GM19468 (cell line): ENCODE data around the gene ARNT2.

ENCODE experiments used
- ATAC-seq: cut with Tn5 transposase; IDR thresholded peaks from one replicate; pipeline ENCODE4 v1.9.1; 2021; ENCODE audit warnings: mild to moderate bottlenecking, moderate library complexity, moderate number of reproducible peaks; ENCODE audit not compliant: unreplicated experiment; ENCODE audit errors: extremely low read depth

Gene ARNT2

DNA sequence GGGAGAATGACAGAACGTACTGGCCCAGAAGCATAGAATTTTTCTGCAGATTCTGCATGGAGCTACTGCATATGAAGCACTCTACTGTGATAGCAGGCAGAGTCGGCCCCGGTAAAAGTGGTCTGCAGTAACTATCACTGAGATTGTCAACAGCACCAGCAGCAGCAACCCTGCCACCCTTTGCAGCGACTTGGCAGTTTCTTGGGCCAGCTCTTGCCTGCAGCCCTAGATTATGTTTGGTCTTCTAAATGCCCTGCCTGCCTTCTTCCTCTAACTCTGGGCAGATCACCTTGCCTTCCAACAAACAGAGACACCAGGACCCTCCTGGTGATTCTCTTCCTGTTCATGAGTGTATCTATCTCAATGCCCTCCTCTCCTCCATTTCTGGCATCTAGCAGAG, 161.8 kb downstream of the ARNT2 start:
- ATAC-seq, result no peak

DNA sequence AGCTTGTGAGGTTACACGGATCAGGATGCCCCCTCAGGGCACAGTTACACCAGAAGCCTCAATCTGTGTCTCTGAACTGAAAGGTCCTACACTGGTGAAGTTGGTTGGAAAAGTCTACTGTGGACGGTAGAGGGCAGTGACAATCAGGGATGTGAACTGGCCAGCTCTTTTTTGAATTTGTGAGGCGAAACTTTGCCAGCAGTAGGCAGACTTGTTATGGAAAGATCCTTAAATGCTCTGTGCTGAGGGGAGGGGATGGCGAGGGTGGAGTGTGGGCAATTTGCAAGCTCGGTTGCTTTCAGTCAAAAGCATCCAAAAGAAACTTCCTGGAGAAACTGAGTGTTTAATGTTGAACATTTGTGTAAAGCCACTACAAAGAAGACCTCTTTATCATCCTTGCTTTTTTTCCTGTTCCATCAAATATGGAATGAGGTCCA, 163.6 kb downstream of the ARNT2 start:
- ATAC-seq, result no peak

DNA sequence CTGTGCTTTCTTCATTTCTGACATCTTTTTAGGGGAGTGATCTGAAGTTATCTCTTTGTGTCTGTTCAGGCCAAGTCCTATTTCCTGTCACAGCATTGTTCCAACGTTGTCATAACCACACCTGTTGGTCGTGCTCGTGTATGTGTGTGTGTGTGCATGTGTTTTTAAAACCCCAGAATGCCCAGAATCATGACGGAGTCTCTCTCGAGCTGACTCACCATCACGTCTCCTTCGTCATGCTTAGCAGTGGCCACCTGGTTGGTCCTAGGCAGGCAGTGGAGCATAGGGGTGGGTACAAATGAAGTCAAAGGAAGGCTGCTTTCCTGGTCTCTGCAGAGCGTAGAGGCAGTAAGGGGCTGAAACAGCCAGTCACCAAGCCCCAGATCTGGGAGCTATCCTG, 164.1 kb downstream of the ARNT2 start:
- no peak for ATAC-seq

DNA sequence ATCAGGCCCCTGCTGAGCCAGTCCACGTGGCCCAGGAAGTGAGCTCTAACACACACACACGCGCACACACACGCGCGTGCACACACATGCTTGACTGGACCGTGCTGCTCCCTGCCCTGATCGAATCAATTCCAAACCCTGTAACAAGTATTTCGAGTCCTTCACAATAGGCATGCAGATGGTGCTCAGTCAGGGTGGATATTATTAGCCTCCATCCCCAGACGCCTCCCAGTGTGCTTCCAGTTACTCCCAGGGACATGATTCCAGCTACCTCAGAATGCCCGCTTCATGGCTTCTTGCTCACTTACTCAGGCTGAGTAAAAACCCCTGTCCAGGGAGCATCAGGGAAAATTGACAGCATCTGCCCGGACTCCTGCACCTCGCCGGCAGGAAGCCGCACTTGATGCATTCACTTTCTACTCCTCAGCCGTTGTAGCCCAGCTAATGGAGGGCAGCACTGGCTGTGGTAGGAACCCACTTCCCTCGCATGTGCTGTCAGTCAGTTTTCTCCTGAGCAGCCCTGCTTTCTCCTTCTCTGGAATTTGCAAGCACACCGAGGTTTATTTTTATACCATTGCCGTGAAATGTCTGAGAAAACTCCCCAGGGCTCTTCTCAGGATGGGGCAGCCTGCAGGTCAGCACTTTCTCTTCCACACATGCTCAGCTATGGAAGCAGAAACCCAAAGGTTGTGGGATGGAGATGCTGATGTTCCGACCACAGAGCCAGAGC, 164.9 kb downstream of the ARNT2 start:
- no peak for ATAC-seq

DNA sequence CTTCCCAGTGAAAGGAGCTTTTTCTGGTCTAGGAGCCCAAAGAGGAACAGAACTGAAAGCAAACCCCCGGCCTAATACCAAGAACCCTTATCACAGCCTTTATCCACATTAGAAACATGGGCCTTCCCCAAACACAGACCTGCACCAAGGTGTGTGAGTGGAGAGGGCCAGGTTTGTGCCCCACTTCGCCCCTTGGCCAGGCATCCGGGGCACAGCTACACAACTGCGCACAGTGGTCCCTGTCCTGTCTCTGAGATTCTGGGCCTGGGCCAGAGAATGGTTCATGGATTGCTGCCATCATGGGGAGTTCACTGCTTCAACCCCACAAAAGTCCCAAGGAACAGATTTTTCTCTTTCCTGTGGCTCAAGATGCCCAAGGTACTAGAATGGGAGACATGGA, 165.5 kb downstream of the ARNT2 start:
- no peak for ATAC-seq

DNA sequence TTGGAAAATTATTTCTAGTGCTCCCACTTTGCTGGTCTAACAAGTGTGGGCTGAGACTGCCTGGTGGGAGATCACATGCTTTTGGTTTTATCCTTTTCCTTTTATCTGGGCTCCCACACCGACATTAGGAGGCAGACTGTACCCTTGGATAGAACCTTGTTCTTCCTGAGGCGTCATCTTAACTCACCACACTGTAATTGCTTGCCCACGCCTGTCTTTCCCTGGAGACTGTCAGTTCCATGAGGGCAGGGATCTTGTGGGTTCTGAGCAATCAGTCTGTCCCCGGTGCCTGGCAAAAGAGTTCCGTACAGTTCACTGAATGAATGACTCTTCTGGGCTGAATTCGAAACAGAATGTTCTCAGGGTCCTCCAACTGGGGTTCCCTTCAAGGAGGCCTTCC, 166.4 kb downstream of the ARNT2 start:
- no peak for ATAC-seq

DNA sequence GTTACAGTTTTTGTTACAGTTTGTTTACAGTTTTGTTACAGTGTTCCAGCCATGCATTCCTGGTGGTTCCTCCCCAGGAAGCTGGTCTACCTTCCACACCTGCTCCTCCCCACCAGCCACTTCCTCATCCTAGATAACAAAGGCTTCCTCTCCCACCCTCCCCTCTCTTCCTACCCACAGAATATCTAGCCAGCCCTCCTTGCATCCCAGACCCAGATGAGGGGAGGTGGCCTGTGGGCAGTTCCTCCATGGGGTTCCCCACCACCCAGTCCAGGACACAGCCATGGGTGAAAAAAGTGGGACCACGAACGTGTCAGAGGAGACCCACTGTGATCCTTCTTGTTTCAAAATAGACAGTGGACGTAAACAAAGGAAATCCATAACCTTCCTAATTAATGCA, 168.2 kb downstream of the ARNT2 start:
- no peak for ATAC-seq

DNA sequence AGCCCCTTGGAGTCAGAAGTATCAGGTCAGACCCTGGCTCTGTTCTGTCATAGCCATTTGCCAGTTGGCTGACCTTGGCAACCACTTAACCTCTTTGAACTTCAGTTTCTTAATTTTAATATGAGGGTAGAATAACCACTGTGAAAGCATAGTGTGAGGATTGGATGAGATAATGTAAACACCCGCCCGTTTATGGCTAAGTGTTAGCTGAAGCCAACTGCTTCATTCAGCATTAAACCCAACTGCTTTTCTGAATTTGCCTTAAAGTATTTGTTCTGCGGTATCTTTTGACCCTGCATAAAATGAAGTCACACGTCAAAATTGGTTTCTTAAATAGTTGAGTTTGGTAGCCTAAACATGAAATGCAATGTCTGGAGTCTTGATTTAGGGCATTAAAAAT, 169.4 kb downstream of the ARNT2 start:
- ATAC-seq, result no peak

DNA sequence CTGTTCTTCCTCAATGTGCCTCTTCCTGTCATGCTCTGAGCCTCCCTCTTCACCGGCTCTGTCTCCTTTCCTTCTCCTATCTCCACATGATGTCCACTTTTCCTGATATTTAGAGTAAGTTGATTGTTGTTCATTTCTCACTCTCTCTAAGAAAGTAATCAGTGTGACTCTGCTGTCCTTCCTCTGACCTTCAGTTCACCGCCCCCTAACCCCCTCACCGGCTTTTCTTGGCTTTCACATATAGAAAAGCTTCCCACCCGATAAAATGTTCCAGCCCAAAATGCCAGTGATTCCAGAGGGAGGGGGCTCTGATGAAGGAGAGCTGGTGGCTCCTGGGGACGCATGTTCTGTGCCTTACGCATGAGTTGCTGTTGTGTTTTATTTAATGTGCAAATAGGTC, 170.4 kb downstream of the ARNT2 start:
- ATAC-seq, result no peak

DNA sequence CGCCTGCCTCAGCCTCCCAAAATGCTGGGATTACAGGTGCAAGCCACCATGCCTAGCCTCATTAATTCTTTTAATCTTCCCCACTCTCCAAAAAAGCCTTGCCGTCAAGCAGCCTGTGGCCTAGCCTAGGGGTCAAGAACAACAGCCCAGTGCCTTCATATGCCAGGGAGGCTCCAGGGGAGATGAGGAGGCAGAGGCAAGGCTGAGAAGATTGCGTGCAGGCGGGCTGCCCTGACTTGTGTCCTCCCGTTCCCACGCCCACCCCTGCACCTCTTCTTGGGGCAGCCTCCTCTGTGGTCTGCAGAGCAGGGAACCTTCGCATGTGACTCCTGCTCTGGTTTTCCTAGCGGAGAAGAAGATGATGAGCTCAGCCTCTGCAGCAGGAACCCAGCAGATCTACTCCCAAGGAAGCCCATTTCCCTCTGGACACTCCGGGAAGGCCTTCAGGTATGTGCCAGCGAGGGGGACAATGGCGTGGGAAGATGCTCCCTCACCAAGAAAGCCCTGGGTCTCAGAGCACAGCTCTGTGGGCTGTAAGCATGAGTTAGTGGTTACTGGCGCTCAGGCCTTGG, 172.4 kb downstream of the ARNT2 start:
- ATAC-seq, result no peak

DNA sequence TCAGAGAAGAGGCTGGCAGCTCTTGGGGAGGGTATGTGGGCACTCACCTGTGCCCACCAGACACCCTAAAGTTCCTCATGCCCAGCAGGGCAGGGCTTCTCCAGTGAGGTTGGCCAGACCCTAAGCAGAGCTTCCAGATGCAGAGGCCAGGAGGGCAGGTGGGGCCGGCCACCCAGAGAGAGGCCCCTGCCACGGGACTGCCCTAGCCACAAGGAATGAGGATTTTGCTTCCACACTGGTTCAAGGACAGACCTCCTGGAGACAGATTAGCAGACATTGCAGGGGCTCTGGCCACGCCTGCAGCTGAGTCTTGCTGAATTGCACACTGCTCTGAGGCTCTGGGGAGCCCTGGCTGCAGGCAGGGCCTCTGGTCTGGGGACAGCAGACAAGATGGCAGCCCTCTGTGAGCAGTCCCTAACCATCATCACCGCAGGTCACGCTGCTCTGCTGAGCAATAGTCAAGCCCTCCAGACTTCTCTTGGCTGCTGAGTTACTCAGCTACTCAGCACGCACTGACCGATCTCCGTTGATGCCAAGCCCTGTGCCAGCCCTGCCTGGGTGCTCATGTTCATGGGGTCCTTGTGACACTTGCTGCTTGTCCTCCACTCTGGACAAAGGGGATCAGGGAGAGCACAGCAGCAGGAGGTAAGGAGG, 173.5 kb downstream of the ARNT2 start:
- ATAC-seq, result no peak

DNA sequence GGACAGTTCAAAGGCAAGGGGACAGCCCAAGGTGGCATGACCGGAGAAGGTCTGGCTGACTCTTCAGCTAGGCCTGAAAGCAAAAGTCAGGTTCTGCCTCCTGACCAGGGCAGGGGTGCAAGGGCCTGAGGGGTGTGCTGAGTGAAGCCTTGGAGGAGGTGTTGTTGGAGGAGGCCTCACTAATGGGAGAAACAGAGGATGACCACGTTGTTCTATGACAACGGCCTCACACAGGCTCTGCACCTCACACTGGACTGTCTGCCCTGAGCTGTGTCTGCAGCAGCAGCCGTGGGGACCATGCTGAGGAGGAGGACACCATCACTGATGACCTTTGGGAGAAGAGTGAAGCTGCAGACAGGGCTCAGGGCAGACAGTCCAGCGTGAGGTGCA, 174.0 kb downstream of the ARNT2 start:
- ATAC-seq, result no peak

DNA sequence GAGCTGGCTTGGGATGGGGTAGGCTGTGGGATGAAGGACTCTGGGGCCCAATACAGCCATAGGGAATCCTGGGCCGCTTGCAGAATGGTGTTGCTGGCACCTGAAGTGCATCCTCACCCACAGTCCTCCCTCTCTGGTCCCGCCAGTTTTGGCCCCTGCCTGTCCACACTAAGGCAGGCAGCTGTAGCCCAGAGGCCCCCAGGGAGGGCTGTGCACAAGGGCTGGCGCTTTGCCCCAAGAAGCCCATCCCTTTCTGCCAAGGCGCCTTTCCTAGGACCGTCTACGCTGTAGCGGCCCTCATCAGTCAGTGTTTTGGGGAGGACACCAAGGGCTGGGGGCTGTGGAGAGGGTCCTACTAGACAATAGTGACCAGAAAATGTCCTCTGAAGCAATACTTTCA, 174.7 kb downstream of the ARNT2 start:
- ATAC-seq, result no peak

DNA sequence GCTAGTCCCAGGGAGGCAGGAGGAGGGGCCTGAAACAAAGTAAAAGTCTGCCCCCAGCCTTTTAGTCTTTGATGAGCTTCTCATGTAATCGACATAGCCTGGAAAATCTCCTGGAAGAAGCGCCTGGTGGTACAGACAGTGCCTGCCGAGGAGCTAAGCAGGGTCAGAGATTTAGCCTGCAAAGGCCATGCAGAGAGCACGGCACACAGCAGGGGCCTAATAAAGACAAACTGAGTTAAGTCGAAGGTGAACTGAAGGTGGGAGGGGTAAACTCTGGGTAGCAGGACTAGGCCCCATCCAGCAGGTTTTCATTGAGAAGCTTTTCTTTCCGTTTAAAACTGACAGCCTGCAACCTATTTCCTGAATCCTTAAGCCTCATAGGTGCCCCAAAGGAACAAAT, 175.4 kb downstream of the ARNT2 start:
- ATAC-seq, result no peak

DNA sequence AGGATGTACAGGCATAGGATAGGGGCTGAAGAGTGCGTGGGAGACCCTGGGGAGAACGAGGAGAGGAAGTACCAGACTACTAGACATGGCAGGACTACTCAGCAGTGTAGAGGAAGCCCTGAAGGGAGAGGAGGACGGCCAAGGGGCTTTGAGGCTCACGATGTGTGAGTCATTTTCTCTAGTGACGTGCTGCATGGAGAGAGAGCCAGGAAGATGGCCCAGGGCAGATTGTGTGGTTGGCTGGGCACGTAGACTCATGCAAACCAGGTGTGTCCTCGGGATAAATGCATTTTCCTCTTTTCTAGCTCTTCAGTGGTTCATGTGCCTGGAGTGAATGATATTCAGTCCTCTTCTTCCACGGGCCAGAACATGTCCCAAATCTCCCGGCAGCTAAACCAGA, 175.9 kb downstream of the ARNT2 start:
- no peak for ATAC-seq

DNA sequence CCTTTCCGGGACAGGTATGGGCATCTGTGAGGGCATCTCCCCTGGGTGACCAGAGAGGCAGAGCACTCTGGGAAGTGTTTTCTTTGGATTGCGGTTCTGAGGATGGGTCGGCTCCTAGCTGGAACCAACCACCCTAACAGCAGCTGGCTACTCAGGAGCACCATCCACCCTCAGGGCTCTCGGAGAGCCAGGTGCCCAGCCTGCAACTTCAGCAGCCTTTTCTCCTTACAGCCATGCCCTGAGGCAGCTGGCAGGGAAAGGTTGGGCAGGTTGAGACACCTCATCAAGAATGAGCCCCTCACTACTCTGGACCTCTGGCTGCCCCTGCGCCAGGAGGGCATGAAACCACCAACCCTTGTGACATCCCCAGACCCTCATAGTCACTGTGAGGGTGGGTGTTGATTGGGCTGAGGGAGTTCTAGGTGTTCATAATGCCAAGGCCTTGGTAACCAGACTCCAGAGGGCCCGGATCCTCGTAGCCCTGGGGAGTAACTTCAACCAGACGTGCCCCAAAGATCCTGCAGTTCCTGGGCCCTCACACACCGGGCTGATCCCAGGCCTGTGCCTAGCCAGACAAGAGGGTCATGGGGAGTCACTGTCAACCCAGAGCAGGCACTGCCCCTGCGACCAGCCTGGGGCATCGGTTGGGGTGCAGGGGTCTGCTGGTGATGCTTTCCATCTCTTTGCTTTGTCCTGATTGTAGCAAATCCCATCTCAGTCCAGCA, 176.5 kb downstream of the ARNT2 start:
- no peak for ATAC-seq

DNA sequence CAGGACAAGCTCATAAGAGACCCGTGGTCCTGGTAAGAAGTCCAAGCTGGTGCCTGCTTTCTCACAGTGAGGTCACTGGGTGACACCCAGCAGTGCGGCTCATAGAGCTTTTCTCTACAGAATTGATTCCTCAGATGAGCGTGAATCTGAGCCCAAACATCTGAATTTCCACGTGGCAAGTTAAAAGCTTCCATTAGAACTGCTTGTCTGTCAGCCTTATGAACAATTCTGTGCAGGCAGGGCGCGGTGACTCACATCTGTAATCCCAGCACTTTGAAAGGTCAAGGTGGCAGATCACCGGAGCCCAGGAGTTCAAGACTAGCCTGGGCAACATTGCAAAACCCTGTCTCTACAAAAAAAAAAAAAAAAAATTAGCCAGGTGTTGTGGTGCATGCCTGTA, 177.8 kb downstream of the ARNT2 start:
- ATAC-seq, result no peak

DNA sequence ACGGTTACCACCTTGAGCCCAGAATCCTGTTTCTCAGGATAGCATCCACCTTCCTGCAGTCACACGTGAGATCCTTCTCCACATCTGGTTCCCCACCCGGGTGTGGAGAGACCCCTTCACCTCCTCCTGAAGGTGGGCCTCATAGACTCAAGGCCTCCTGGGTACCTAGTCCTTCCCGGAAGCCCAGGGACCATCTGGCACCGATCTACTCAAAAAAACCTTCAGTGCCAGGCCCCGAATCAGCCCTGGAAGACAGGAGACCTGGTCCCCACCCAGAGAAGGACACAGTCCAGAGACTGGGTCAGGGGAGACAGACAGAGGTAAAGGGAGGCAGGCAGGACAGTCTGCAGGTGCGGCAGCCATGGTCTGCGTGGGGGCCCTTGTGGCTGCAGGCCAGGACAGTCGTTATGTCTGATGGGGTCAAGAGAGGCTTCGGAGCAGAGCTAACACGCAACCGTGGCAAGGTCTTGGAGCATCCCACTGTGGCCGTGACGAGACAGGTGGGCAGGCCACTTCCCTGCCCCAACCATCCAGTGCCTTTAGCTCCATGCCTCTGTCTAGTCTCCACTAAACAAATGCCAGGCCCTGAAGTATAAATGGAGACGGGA, 178.7 kb downstream of the ARNT2 start:
- ATAC-seq, result no peak

DNA sequence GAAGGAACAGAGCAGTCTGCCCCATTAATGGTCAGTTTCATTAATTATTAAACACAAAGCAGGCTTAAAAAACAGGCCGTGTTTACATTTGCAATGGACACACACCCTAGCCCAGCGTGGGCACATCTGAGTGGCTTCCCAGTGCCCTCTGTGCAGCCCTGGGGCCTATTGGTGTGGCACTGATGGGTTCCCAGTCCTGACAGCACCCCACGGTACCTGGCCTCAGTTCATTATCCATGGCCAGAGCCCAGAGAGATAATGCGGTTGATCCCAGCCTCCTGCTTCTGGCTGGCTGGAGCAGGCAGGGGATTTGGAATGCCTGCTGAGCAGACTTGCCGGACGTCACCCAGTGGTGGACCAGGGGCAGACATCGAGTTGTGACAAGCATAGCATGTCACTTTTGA, 180.4 kb downstream of the ARNT2 start:
- no peak for ATAC-seq

DNA sequence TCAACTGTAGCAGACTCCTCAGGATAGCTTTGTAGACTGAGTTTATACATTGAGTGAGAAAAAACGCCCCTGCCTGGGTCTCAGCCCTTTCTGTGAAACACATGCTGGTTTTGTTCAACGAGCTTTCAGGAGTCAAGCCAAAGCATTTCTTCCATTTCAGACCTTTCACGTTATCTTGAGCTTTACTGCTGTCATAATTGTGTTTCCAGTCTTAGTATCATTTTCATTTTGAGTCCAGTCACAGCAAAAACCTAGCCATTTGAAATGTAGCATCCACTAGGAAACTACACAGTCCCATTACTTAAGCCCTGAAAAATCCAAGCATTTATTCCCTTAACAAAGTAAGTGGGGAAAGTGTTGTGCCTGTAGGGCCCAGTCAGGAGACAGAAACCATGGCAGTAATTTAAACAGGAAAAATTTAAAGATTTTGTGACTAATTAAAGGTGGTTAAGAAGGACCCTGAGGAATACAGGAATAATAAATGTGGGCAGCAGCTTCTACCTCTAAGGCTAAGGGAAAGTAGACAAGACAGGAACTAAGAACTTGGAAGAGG, 180.9 kb downstream of the ARNT2 start:
- ATAC-seq, result no peak
